HepG2 (cell line): ENCODE results near the gene PRKN.

ENCODE experiments used
- BCL6 ChIP-seq: IDR thresholded peaks from 2 replicates; pipeline ENCODE4 v1.6.1; 2016; ENCODE audit warnings: missing genetic modification reagents, missing compliant biosample characterization
- BRD4 ChIP-seq: sonication (generic); formaldehyde crosslinking; IDR thresholded peaks from 2 replicates; pipeline ENCODE4 v1.4.0; 2020; ENCODE audit warnings: missing genetic modification reagents
- CERS6 ChIP-seq: sonication (generic); formaldehyde crosslinking; IDR thresholded peaks from 2 replicates; pipeline ENCODE4 v1.5.0; 2020; ENCODE audit warnings: missing genetic modification reagents
- CTCF ChIP-seq: sonication (generic); formaldehyde crosslinking; IDR thresholded peaks from 2 replicates; pipeline ENCODE4 v1.5.0; 2020; ENCODE audit warnings: mild to moderate bottlenecking, missing genetic modification reagents, moderate library complexity
- EZH2 ChIP-seq: conservative IDR thresholded peaks from 2 replicates; pipeline ENCODE4 v1.6.1; 2012; ENCODE audit warnings: mild to moderate bottlenecking, low read depth, low read length, moderate library complexity
- KLF11 ChIP-seq: IDR thresholded peaks from 2 replicates; pipeline ENCODE4 v1.6.1; 2016; ENCODE audit warnings: missing compliant biosample characterization
- MLXIP ChIP-seq: sonication (generic); formaldehyde crosslinking; IDR thresholded peaks from 2 replicates; pipeline ENCODE4 v1.9.0; 2021; ENCODE audit warnings: missing genetic modification reagents, borderline replicate concordance
- NFYC ChIP-seq: IDR thresholded peaks from 2 replicates; pipeline ENCODE4 v1.6.1; 2016; ENCODE audit warnings: missing genetic modification reagents, missing compliant biosample characterization
- RBFOX2 ChIP-seq: fragments of 200-400 bp; formaldehyde crosslinking; IDR thresholded peaks from 2 replicates; pipeline ENCODE4 v1.6.1; 2017; ENCODE audit warnings: low read depth, mild to moderate bottlenecking, low read length
- RFX5 ChIP-seq: IDR thresholded peaks from 2 replicates; pipeline ENCODE4 v1.6.1; 2011; ENCODE audit warnings: low read depth, low read length, improper control_type of control experiment
- TBL1XR1 ChIP-seq: fragments of 150-350 bp; IDR thresholded peaks from 2 replicates; pipeline ENCODE4 v1.6.1; 2014; ENCODE audit warnings: borderline replicate concordance, low read length; ENCODE audit not compliant: partially characterized antibody
- THRA ChIP-seq: sonication (generic); formaldehyde crosslinking; IDR thresholded peaks from 2 replicates; pipeline ENCODE4 v1.4.0; 2020; ENCODE audit warnings: missing genetic modification reagents, borderline replicate concordance
- ZNF24 ChIP-seq: fragments of 450-650 bp; IDR thresholded peaks from 2 replicates; pipeline ENCODE4 v1.6.1; 2017; ENCODE audit warnings: antibody characterized with exemption, mild to moderate bottlenecking
- ZUFSP ChIP-seq: sonication (generic); formaldehyde crosslinking; IDR thresholded peaks from 2 replicates; pipeline ENCODE4 v1.9.0; 2021; ENCODE audit warnings: missing genetic modification reagents, mild to moderate bottlenecking, borderline replicate concordance

- TF ChIP-seq RFX5, result no peak
- no peak for TF ChIP-seq CTCF
- no peak for TF ChIP-seq ZUFSP
- no peak for TF ChIP-seq RBFOX2
- no peak for TF ChIP-seq NFYC
- no peak for TF ChIP-seq THRA
- no peak for TF ChIP-seq BRD4 (CRISPR knock-in tag)
- no peak for TF ChIP-seq BCL6 (CRISPR knock-in tag)
- TF ChIP-seq CERS6, result no peak
- no peak for TF ChIP-seq MLXIP (CRISPR knock-in tag)
- TF ChIP-seq ZNF24, result no peak
- TF ChIP-seq KLF11 (CRISPR knock-in tag), result no peak
- no peak for TF ChIP-seq TBL1XR1
- no peak for TF ChIP-seq EZH2
Measured at GRCh38 chr6:162050579-162050978, 677.0 kb downstream of the PRKN start.
